ENCODE measurements around the gene TGM2. TPM values are rescaled to one million over a fixed set of nuclear protein-coding genes. Genes with fewer than 3 reads are reported as not detected.

Gene TGM2
- total RNA-seq, 1 donor from 2014 or later, result 0.05 TPM

- no peaks in the 10 kb centered on the region for H3K9me3 Mint-ChIP-seq
- no peaks in the 10 kb centered on the region for H3K27me3 Mint-ChIP-seq
- H3K36me3 Mint-ChIP-seq (ENCODE audit: low read depth), result no peaks in the 10 kb centered on the region
- no peak overlapping the region for H3K27ac Mint-ChIP-seq
- H3K4me1 Mint-ChIP-seq, result peaks cover 10% of the 10 kb centered on the region
- DNase-seq, result no peak
- intact Hi-C loops (cut with micrococcal nuclease), result no loop called here
- H3K4me3 Mint-ChIP-seq, result no peak overlapping the region
Observed at GRCh38 chr20:38156888-38157634, 8.0 kb downstream of the TGM2 start.

- no peaks in the 10 kb centered on the region for H3K9me3 Mint-ChIP-seq
- peaks cover 15% of the 10 kb centered on the region for H3K4me1 Mint-ChIP-seq
- no peak for DNase-seq
- intact Hi-C loops (cut with micrococcal nuclease), result no loop called here
- H3K27ac Mint-ChIP-seq, result no peak overlapping the region
- H3K36me3 Mint-ChIP-seq (ENCODE audit: low read depth), result no peaks in the 10 kb centered on the region
- no peak overlapping the region for H3K4me3 Mint-ChIP-seq
- no peaks in the 10 kb centered on the region for H3K27me3 Mint-ChIP-seq
Observed at GRCh38 chr20:38156280-38156679, 8.8 kb downstream of the TGM2 start.

GRCh38 chr20:38155811-38156210 lies 9.3 kb downstream of the TGM2 start:
- no peak overlapping the region for H3K27ac Mint-ChIP-seq
- no peaks in the 10 kb centered on the region for H3K36me3 Mint-ChIP-seq (ENCODE audit: low read depth)
- no peaks in the 10 kb centered on the region for H3K9me3 Mint-ChIP-seq
- peaks cover 15% of the 10 kb centered on the region for H3K4me1 Mint-ChIP-seq
- no peak overlapping the region for H3K4me3 Mint-ChIP-seq
- intact Hi-C loops (cut with micrococcal nuclease), result no loop called here
- no peak for DNase-seq
- no peaks in the 10 kb centered on the region for H3K27me3 Mint-ChIP-seq

- no peak for DNase-seq
Observed at GRCh38 chr20:38153401-38153800, 11.7 kb downstream of the TGM2 start.

GRCh38 chr20:38152621-38153221 lies 12.3 kb downstream of the TGM2 start:
- H3K9me3 Mint-ChIP-seq, result no peaks in the 10 kb centered on the region
- DNase-seq, result peak; percentile 83
- H3K27me3 Mint-ChIP-seq, result no peaks in the 10 kb centered on the region
- H3K27ac Mint-ChIP-seq, result peak overlapping the region; percentile 92
- peak overlapping the region; percentile 72 for H3K4me3 Mint-ChIP-seq
- intact Hi-C loops (cut with micrococcal nuclease), result no loop called here
- H3K36me3 Mint-ChIP-seq (ENCODE audit: low read depth), result no peaks in the 10 kb centered on the region
- peaks cover 15% of the 10 kb centered on the region for H3K4me1 Mint-ChIP-seq

More at GRCh38 chr20:38153401-38153800, 11.7 kb downstream of the TGM2 start:
- intact Hi-C loops (cut with micrococcal nuclease), result no loop called here
- peaks cover 15% of the 10 kb centered on the region for H3K4me1 Mint-ChIP-seq
- H3K27me3 Mint-ChIP-seq, result no peaks in the 10 kb centered on the region
- no peaks in the 10 kb centered on the region for H3K9me3 Mint-ChIP-seq
- H3K27ac Mint-ChIP-seq, result no peak overlapping the region
- no peaks in the 10 kb centered on the region for H3K36me3 Mint-ChIP-seq (ENCODE audit: low read depth)
- no peak overlapping the region for H3K4me3 Mint-ChIP-seq

GRCh38 chr20:38152175-38152620 lies 12.9 kb downstream of the TGM2 start:
- intact Hi-C loops (cut with micrococcal nuclease), result no loop called here

GRCh38 chr20:38151455-38151854 lies 13.6 kb downstream of the TGM2 start:
- Mint-ChIP-seq H3K27me3 (no peaks in the 10 kb centered on the region), H3K9me3 (no peaks in the 10 kb centered on the region), H3K4me1 (peaks cover 15% of the 10 kb centered on the region), H3K36me3 (ENCODE audit: low read depth) (no peaks in the 10 kb centered on the region), H3K27ac (no peak overlapping the region), H3K4me3 (no peak overlapping the region)
- intact Hi-C loops (cut with micrococcal nuclease), result no loop called here
- DNase-seq, result no peak

More at GRCh38 chr20:38152175-38152620, 12.9 kb downstream of the TGM2 start:
- Mint-ChIP-seq H3K4me3 (peak overlapping the region; percentile 72), H3K27ac (peak overlapping the region; percentile 92), H3K36me3 (ENCODE audit: low read depth) (no peaks in the 10 kb centered on the region), H3K4me1 (peaks cover 15% of the 10 kb centered on the region), H3K9me3 (no peaks in the 10 kb centered on the region), H3K27me3 (no peaks in the 10 kb centered on the region)
- DNase-seq, result no peak

- Mint-ChIP-seq H3K4me1 (peaks cover 15% of the 10 kb centered on the region), H3K27me3 (no peaks in the 10 kb centered on the region), H3K36me3 (ENCODE audit: low read depth) (no peaks in the 10 kb centered on the region), H3K27ac (no peak overlapping the region), H3K4me3 (no peak overlapping the region), H3K9me3 (no peaks in the 10 kb centered on the region)
- DNase-seq, result no peak
- intact Hi-C loops (cut with micrococcal nuclease), result no loop called here
Observed at GRCh38 chr20:38150335-38151170, 14.5 kb downstream of the TGM2 start.

- Mint-ChIP-seq H3K4me1 (peaks cover 15% of the 10 kb centered on the region), H3K9me3 (no peaks in the 10 kb centered on the region), H3K27me3 (no peaks in the 10 kb centered on the region), H3K36me3 (ENCODE audit: low read depth) (no peaks in the 10 kb centered on the region), H3K4me3 (no peak overlapping the region), H3K27ac (no peak overlapping the region)
- intact Hi-C loops (cut with micrococcal nuclease), result no loop called here
- DNase-seq, result no peak
Observed at GRCh38 chr20:38148328-38149102, 16.6 kb downstream of the TGM2 start.

- intact Hi-C loops (cut with micrococcal nuclease), result no loop called here
- H3K4me1 Mint-ChIP-seq, result peaks cover 12% of the 10 kb centered on the region
- no peak for DNase-seq
- no peak overlapping the region for H3K4me3 Mint-ChIP-seq
- H3K9me3 Mint-ChIP-seq, result no peaks in the 10 kb centered on the region
- H3K27me3 Mint-ChIP-seq, result no peaks in the 10 kb centered on the region
- H3K36me3 Mint-ChIP-seq (ENCODE audit: low read depth), result no peaks in the 10 kb centered on the region
- H3K27ac Mint-ChIP-seq, result no peak overlapping the region
Observed at GRCh38 chr20:38147751-38148150, 17.3 kb downstream of the TGM2 start.

GRCh38 chr20:38147163-38147562 lies 17.9 kb downstream of the TGM2 start:
- DNase-seq, result no peak

GRCh38 chr20:38146628-38147027 lies 18.4 kb downstream of the TGM2 start:
- Mint-ChIP-seq H3K9me3 (no peaks in the 10 kb centered on the region), H3K36me3 (ENCODE audit: low read depth) (no peaks in the 10 kb centered on the region), H3K4me1 (peaks cover 2% of the 10 kb centered on the region), H3K27me3 (no peaks in the 10 kb centered on the region), H3K27ac (no peak overlapping the region), H3K4me3 (no peak overlapping the region)
- no peak for DNase-seq
- intact Hi-C loops (cut with micrococcal nuclease), result no loop called here

More at GRCh38 chr20:38147163-38147562, 17.9 kb downstream of the TGM2 start:
- Mint-ChIP-seq H3K36me3 (ENCODE audit: low read depth) (no peaks in the 10 kb centered on the region), H3K27ac (no peak overlapping the region), H3K27me3 (no peaks in the 10 kb centered on the region), H3K4me3 (no peak overlapping the region), H3K4me1 (peaks cover 6% of the 10 kb centered on the region), H3K9me3 (no peaks in the 10 kb centered on the region)
- intact Hi-C loops (cut with micrococcal nuclease), result no loop called here

GRCh38 chr20:38146156-38146555 lies 18.9 kb downstream of the TGM2 start:
- H3K4me3 Mint-ChIP-seq, result no peak overlapping the region
- intact Hi-C loops (cut with micrococcal nuclease), result no loop called here
- no peaks in the 10 kb centered on the region for H3K36me3 Mint-ChIP-seq (ENCODE audit: low read depth)
- H3K27me3 Mint-ChIP-seq, result no peaks in the 10 kb centered on the region
- no peaks in the 10 kb centered on the region for H3K4me1 Mint-ChIP-seq
- no peaks in the 10 kb centered on the region for H3K9me3 Mint-ChIP-seq
- H3K27ac Mint-ChIP-seq, result no peak overlapping the region
- DNase-seq, result no peak
